GM03348 (cell line): Measurements from ENCODE around the gene ARHGEF10L.

Experiments
- DNase-seq: peaks from one replicate; pipeline ENCODE4 v3.0.0; 2012; ENCODE audit warnings: low spot score

ARHGEF10L gene

DNA sequence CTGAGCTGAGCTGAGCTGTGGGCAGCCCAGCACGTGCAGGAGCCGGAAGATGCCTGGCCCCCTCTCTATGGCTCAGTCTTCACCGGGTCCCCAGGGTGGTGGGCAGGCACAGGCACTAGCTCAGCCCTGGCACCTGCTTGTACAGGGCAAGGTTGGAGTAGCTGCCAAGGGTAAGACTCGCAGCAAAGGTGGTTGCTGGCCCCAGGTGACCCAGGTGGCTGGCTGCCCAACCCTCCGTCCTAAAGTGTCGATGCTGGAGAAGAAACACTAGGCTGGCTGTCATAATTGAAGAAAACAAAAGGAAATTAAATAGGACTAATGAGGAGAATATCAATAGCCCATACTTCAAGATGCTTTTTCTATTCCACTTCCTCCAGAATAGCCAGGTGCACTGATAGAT lies 138.5 kb downstream of the ARHGEF10L start:
- DNase-seq: no peak

DNA sequence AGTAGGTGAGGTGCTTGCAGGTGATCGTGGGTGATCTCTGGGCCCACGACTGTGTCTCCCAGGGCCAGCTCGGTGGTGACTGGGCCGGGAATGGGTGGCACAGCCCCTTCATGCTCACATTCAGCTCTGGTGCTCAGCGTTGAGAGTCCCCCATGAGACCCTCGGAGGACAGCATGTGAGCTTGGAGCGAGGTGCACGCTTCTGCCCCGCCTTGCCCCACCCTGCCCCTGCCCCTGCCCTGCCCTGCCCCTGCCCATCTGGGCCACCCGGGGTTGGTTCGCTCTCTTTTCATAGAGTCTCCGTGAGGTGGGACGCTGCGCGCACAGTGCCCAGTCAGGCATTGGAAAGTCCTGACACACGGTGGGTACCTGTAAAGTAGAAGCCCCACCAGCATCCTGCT lies 140.4 kb downstream of the ARHGEF10L start:
- DNase-seq: no peak

DNA sequence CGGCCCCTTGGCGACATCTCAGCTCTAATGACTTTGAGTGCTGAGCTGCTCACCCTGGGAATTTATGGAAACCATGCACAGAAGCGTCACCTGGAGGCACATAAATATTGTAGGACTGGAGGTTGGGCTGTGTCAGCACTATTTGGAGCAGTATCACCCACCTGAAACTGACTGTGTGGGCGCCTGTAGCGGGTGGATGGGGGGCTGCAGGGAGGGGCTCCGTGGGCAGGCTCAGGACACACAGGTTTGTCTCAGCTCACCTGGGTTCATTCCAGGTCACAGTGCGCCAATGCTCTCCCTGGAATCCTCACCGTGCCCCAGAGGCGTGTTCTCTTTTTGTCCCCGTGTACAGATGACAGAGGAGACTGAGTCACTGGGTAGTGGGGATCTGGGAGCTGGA lies 140.8 kb downstream of the ARHGEF10L start:
- no peak for DNase-seq

DNA sequence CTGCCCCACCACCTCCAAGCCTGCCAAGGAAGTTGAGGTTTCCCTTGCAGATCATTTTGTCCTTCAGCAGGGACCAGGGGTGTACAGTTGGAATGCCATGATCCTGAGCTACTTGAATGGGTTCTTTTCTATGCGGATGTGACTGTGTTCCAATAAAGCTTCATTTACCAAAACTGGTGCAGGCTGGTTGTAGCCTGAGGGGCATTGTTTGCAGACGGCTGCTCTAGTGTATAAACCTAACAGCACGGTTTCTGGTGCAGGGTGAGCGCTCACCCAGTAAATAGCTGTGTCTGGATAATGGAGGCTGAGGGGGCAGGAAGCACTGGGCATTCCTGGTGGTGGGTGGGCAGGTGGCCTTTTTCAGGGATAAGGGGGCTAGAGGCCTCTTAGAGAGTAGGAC lies 142.9 kb downstream of the ARHGEF10L start:
- DNase-seq: no peak

DNA sequence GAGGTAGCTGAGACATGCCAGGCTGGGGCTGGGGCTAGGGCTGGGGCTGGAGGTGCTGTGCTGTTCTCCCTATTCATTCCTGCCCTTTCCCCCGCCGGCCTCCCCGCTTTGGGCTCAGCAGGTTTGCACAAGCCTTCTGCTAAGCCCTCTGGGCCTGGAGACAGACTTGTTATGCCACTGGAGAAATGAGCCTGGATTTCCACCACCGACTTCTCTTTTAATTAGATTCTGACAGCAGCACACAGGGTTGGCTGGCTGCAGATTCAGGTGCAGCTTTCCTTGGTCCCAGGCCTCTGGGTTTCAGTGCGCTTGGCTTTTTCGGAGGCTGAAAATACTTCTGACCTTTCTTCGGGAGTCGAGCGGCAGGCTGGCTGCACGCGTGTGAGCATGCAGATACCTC lies 144.1 kb downstream of the ARHGEF10L start:
- no peak for DNase-seq

DNA sequence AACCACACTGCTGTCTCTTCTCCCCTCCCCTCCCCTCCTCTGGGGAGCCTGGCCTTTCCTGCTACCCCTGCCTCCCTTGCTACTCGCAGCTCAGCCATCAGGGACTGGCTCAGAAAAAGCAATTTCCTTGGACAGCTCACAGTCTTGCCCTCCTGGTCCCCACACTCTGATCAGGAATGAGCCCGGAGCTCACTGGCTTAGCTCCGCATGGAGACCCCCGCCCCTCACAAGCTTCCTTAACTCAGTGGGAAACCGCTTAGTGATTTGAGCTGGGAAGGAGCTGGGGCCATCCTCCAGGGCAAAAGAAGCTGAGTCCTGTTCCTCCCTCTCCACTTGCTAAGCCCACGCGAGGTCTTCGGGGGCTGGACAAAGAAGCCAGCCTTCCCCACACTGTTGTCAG lies 145.3 kb downstream of the ARHGEF10L start:
- no peak for DNase-seq

DNA sequence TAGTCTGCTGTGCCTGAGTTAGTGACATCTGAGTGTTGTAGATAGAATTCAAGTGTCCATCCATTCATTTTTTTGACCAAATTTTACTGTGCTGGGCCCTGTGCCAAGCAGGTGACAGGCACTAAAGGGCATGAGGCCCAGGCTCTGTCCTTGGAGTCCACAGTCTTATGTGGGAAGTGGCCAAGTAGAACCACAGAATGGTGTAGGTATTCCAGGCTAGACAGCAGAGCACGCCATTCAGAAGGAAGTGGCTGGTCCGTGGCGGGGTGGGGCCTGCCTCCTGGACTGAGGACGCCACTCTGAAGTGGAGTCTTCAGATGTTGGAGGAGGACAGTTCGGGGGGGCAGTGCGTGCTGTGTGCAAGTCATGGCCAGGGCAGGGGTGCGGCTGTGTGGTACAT lies 146.8 kb downstream of the ARHGEF10L start:
- no peak for DNase-seq

DNA sequence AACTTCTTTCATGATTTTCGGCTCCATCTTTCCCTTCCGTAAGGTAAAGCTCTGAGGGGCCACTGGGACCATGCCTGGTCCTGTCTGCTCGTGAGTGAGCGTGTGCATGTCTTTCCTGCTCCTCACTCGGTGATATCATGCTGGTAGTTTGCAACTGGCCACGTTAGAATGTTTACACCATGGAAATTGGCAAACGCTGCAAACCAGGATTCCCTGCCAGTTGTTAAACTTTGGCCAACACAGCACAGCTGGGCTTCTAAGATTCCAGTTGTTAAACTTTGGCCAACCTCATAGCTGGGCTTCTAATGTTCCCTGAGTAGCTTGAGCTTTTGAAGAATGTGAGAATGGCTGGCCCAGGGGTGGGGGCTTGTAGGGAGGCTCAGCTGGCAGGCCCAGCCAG lies 147.6 kb downstream of the ARHGEF10L start:
- DNase-seq: no peak

DNA sequence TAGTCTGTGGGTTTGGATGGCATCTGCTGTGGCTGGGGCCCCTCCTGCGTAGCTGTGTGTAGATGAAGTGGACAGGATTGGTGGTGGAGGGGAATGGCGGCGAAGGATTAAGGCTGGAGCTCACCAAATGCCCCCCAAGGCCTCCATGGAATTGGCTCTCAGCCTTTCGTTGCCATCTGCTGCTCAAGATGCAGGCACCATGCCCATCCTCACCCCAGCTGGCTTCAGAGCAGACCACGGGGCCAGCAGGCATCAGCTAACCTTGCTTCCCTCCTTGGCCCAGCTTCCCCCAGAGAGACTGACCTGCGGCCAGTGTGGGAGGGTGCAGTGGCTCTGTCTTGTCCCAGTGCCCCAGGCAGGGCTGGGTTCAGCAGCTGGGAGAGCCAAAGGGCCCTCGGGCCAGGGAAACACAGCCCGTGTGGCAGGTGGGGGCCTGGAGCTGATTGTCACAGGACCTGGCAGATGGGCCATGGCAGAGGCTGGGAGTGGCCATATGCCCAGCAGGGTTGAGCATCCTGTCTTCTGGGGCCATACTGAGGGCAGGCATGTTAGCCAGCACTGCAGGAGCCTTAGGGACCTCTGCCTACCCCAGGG lies 148.8 kb downstream of the ARHGEF10L start:
- no peak for DNase-seq

DNA sequence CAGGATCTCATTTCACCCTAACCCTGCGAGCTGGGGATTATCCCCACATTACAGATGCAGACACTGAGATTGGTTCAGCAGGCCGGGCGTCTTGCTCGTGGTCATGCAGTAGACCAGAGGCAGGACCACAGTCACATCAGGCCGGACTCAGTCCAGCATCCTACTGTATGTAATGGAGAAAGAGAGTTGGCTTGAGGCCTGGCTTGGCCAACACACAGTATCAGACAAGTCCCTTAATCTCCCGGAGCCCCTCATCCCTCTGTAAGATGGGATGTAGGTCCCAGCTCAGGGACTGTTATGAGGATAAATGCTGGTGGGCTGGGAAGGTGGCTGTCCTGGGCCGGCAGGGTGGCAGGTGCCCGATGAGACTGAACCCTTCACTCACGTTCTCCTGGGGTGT lies 149.5 kb downstream of the ARHGEF10L start:
- no peak for DNase-seq

DNA sequence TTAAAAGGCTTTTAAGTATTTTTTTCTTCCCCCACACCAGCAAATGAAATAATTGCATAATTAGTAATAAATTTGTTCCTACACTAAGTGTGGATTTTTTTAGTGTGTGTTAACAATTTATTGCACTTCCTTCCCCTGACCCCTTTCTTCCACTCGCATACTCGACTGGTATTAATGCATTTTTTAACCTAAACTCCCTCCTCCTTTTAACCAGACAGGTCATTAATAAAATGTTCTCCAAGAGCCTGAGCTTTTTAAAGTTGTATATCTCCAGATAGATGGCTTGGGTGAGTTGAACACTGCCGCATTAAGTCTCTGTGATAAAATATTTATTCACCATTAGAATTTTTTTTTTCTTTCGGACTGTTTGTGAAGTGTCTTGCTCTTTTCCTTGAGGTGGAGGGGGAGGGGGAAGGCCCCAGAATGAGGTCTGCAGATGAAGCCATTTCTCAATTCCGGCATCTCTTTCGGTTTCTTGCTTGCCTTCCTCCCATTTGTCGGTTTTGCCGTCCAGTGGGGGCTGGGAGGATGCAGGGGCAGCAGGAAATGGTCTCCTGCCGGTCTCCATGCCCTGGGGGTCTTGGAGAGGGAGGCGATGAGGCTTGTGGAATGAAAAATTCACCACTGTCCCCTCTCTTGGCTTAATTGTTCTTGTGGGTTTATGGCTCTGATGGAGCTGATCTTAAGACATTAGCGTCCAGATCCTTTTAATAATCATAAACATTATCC lies 151.6 kb downstream of the ARHGEF10L start:
- DNase-seq: no peak

DNA sequence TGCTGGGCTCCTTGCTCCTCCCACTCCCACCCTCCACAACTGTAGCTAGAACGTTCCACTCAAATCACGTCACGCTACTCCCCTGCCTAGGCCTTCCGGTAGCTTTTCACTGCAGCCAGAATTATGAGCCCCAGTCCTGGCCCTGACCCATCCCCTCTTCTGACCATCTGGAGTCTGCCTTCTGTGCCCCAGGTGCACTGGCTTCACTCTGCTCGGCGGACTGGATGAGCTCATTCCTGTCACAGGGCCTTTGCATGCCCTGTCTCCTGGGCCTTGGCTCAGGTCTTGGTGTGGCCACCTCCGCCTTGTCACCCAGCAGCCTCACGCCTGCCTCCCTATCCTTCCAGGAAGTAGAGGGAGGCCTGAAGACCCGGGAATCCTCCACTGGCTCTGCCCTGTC lies 153.1 kb downstream of the ARHGEF10L start:
- no peak for DNase-seq

DNA sequence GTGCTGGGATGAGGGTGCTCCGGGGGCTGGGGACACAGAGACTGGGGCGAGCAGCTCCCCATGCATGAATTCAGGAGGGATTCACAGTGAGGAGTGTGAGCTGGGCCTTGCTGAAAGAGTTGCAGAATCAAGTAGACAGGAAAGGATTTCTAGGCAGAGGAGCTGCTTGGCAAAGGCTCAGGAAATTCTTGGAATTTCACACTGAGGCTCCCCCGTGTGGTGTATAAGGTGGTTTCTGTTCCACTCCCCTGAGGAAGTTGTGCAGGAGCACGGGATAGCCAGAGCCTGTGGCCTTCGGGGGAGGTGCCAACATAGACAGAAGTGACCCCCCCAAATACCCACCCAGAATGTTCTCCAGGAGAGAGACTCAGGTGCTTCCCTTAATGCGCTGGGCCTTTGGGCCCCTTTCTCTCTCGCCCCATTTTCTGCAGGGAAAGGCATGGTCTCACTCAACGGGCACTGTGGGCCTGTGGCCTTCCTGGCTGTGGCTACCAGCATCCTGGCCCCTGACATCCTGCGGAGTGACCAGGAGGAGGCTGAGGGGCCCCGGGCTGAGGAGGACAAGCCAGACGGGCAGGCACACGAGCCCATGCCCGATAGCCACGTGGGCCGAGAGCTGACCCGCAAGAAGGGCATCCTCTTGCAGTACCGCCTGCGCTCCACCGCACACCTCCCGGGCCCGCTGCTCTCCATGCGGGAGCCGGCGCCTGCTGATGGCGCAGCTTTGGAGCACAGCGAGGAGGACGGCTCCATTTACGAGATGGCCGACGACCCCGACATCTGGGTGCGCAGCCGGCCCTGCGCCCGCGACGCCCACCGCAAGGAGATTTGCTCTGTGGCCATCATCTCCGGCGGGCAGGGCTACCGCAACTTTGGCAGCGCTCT lies 157.2 kb downstream of the ARHGEF10L start:
- DNase-seq: peak; percentile 81

DNA sequence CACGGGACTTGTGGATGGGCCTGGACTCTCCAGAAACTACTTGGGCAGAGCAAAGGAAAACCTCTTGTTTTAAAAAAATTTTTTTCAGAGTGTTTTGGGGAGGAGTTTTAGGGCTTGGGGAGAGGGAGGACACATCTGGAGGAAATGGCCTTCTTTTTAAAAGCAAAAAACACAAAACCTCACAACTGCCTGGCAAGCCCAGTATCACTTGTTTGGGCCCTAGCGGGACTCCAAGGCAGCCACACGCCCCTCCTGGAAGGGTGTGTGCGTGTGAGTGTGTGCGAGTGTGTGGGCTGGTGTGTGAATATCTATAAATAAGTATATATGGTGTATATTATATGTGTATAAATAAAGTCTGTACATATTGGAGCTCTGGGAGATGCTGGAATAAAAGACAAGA lies 158.0 kb downstream of the ARHGEF10L start:
- no peak for DNase-seq

DNA sequence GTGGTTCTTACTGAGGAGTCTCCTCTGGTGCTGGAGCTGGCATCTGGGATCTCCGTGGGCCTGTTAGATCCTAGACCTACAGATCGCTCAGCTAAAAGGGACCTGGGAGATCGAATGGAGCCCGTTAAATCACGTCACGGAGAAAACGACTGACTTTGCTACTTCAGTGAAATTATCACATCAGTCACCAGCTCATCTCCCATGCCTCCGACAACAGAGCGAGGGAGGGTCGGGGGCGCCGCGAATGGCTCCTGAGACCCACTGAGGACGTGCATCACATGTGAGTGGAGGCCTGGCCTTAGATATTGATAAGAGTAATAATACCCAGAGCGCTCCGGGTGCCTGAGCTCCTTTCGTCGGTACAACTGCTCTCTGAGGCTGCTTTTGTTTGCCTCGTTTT lies 160.1 kb downstream of the ARHGEF10L start:
- no peak for DNase-seq

DNA sequence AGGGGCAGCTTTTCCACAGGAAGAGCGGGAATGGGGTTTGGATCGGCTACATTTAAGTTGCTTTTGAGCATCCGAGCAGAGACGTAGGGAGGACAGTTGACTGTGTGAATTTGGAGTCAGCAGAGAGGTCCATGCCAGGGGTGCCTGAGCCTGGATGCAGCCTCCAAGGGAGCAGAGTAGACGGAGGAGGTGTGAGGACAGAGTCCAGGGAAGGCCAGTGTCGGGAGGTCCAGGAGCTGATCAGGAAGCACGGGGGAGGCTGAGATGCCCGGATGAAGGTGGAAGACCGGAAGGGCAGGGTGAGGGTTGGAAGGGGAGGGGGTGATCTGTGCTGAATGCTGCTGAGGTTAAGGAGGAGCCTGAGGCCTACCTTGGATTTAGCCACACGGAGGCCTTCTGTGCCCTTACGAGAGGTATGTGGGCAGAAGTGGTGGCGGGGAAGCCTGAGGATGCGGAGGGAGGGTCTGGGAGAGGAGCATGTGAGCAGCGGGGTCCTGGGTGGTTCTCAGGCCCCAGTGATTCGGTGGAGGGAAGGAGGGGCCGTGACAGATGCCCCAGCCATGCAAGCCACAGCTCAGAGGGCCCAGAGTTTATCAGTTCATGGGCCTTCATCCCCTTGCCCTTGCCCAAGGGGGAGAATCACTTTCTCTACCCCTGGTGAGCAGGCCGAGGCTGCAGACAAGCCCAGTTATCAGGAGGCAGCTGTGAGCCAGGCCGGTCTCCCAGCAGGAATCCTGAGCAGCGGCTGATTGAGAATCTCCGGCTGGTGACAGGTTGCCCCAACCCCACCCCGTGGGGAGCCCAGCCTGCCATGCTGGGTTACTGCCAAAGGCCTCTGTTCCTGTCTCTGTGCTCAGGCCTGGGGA lies 161.7 kb downstream of the ARHGEF10L start:
- DNase-seq: no peak

DNA sequence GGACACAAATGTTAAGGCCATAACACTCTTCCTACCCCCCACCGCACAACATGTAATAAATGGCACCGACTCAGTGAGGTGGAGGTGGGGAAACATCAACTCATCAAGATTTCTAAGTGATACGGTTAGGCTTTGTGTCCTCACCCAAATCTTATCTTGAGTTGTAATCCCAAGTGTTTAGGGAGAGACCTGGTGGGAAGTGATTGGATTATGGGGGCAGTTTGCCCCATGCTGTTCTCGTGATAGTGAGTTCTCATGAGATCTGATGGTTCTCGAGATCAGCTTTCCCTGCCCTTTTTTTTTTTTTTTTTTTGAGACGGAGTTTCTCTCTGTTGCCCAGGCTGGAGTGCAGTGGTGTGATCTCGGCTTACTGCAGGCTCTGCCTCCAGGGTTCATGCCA lies 164.7 kb downstream of the ARHGEF10L start:
- DNase-seq: no peak

DNA sequence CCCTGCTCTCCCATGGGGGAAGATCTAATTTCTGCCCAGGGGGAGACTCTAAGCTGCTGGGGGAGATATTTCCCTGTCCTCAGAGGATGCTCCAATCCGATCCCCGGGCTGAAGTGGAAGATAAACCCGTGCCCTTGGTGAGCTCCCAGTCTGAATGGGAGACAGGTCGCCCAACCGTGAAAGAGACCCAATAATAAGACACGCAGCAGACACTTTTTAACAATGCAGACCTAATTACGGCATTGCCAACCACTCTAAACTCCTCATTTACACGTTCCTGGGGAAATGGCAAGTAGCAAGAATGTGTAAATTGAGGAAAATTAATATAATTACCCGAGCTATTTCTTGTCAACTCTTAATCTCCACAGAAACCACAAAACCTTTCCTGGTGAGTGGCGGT lies 166.9 kb downstream of the ARHGEF10L start:
- no peak for DNase-seq

DNA sequence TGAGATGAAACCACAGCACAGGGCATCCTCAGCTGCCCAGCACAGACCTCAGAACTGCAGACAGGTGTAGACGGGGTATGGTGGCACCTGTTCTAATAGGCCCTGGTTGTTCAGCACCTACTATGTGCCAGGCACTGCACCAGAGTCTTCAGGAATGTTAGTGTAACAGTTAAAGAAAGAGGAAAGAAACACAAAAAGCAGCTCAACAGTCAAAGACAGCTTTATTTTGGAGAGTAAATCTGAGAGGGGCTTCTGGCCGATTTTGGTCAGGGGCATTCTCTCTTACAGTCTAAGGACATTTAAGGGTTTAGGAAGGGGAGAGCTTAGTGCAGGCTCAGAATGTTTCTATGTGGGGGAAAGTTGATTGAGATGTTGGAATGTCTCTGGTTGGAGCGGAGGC lies 170.5 kb downstream of the ARHGEF10L start:
- DNase-seq: no peak

DNA sequence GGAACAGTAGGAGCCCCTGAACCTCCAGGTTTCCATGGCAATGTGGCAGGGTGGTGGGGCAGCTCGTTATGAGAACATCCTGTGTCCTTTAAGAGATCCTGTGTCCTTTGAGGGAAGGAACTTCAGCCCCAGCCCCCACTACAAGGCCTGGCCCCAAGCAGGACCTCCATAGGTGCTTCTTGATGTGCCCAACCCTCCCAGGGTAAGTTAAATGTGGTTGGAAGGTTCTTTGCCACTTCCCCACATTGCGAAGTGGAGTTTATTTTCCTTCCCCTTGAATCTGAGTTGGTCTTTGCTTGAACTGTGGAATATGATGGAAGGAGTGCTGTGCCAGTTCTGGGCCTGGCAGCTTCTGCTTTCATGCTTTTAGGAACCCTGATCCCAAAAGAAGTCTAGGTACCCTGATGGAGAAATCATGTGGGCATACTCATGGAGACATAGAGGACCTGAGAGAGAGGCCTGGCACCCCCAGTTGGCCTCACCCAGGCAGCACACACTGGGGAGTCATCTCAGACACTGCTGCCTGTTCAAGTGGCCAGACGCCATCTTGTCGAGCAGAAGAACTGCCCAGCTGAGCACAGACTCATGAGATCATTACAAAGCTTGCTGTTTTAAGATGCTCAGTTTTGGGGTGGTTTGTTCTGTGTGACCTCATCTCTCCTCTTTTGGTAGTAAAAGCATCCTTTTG lies 171.5 kb downstream of the ARHGEF10L start:
- DNase-seq: no peak

DNA sequence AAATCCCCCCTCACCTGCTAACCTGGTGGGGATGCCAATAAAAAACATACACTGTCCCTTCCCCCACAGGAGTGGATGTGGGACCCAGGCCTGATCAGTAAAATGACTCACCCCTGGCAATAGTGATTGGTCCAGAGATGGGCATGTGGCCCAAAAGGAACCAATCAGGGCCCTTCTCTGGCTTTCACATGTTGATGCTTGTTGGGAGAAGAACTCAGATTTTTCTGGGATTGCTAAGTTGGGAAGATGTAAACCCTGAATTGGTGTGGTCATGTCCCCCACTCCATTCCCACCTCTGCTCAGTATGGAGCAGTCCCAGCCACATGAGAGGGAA lies 172.0 kb downstream of the ARHGEF10L start:
- no peak for DNase-seq

DNA sequence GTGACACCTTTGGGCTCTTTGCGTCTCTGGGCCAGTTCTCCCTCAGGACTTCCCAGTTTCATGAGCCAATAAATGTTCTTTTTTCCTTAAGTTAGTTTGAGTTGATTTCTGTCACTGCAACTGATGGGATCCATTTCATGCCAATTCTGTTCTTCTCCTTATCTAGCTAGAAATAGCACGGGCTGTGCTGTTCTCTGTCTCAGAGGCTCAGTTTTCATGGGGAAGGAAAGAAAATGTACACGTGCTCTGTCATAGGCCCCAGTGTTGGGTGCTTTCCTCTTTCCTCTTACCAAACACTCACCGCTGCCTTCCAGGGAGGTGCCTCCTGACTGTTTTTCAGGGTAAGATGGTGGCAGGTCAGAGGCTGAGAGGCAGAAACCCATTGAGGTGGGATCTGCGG lies 172.4 kb downstream of the ARHGEF10L start:
- no peak for DNase-seq
